Measurements from ENCODE around the gene MLLT10.

MLLT10 gene

DNA sequence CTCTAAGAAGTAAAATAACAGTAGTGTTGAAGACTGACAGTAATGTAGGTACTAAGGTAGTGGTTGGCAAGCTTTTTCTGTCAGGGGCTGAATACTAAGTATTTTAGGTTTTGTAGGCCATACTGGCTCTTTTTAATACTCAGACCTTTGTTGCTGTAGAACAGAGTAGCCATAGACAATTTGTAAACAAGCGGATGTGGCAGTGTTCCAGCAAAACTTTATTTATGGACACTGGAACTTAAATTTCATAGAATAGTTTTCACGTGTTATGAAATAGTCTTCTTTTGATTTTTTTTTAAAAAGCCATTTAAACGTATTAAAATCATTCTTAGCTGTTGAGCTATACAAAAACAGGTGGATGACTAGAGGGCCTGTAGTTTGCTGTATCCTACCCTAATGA, 121.2 kb downstream of the MLLT10 start:
- DNase-seq = no peak

DNA sequence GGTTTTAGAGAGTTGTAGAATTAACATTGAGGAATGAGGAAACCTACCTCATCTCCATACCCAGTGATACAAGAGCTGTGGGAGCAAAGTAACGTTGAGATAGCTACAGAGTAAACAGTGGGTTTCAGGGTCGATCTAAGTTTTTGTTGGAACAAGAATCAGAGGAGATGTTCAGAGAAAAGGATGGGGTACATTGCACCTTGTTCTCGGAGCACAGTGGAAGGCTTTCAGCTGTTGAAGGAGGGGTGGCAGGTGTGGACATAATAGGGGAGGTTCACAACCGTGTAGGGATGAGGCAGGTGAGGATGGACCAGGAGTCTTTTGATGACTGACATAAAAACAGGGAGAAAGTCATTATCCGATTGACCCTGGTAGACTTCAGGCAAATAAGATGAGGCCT, 121.7 kb downstream of the MLLT10 start:
- no peak for DNase-seq

DNA sequence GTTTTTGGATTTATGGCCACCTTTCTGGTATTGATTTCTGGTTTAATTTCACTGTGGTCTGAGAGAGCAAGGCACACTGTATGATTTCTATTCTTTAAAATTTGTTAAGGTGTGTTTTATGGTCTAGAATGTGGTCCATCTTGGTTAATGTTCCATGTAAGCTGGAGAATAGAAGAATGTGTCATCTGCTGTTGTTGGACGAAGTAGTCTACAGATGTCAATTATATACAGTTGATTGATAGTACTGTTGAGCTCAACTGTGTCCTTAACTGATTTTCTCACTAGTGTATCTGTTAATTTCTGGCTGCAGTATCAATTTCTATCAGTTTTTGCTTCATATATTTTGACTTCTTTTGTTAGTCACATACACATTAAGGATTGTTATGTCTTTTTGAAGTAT, 127.1 kb downstream of the MLLT10 start:
- no peak for DNase-seq

- no peak for DNase-seq
These were observed 127.9 kb downstream of the MLLT10 start for GRCh38 chr10:21661935-21662334.

DNA sequence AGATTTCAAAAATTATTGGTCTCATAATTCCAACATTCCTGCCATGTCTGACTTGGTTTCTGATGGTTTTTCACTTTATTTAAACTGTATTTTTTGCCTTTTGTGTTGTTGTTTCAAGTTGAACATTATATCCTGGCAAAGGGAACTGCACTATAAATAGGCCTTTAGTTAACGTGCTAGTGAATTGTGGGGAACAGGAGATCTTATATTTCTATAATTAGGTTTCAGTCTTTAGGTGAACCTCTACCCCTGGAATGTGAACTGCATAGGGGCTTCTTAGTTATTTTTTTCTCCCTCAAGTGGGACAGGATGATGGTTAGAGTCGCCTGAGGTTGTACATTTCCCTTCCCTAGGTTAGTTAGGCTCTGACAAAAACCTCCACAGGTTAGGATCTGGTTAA, 128.6 kb downstream of the MLLT10 start:
- no peak for DNase-seq

GRCh38 chr10:21668831-21669230, 134.8 kb downstream of the MLLT10 start:
- no peak for DNase-seq

DNA sequence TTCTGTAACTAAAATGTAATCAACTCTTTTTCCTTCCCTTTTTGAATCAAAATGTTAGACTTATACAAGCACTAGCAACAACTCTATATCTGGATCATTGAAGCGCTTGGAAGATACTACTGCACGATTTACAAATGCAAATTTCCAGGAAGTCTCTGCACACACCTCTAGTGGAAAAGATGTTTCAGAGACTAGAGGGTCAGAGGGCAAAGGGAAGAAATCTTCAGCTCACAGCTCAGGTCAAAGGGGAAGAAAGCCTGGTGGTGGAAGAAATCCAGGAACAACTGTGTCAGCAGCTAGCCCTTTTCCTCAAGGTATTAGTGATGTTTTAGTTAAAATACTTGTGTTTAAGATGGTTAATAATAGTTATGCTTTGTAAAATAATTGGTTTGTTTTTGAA, 136.4 kb downstream of the MLLT10 start:
- no peak for DNase-seq

GRCh38 chr10:21673668-21674067, 139.6 kb downstream of the MLLT10 start:
- DNase-seq = no peak

GRCh38 chr10:21675157-21675796, 141.2 kb downstream of the MLLT10 start:
- DNase-seq = no peak

DNA sequence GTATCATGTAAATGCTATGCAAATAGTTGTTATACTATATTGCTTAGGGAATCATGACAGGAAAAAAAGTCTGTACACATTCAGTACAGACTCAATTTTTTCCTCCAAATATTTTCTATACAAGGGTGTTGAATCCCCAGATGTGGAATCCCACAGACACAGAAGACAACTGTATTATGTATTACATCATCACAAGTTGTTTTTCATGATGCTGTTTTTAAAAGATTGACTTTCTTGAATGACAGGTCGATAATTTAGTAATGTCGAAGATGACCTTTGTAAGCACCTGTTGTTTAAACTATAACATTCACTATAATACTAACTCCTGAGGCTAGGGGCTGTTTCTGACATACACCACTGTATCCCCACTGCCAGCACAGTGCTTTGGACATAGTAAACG, 143.5 kb downstream of the MLLT10 start:
- DNase-seq = no peak

DNA sequence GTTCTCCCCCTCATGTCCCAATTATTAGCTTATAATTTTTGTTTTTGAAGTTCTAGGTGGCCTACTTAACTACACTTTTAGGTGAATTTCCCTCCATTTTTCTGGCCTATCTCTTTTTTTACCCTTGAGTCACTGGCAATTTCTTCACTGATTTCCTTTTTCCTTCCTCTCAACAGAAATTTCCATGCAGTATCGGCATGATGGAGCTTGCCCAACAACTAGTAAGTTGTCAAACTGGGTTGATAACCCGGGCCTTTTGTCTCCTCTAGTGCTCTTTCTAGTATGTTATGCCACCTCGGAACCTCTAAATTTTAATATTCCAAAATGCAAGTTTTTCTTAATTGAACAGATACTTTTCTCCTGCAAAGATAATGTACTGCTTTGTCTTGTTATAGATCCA, 147.1 kb downstream of the MLLT10 start:
- no peak for DNase-seq

DNA sequence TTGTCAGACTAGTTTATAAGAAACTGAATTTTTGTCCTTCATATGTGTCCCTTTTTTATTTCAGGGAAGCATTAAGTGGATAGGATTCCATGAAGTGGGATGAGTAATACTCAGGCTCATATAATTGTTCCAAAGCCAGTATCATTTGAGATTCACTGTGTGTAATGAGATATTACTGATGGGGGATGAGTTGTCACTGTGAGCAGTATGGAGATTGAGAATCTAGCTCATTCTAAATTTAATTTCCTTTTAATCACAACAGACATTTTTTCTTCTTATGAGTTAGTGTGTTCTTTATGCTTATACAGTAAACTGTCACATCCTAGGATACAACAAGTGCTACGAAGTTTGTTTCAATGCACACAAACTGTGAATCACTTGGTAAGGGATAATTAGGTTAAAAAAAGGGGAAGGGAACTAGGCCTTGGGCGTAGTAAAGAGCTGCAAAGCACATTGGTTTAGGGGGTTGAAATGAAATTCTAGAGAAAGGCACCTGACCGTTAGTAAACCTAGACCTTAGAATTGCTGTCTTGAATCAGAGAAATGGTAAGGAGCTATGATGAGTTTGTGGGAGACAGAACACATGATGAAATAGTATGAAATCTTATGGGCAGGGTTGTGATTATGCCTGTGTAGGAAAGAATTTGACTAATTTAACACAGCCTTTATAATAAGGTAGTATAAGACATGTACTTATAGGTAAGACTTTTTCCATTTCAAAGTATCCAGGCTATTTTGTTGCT, 153.4 kb downstream of the MLLT10 start:
- DNase-seq = no peak

GRCh38 chr10:21688009-21688332, 153.9 kb downstream of the MLLT10 start:
- DNase-seq = no peak

DNA sequence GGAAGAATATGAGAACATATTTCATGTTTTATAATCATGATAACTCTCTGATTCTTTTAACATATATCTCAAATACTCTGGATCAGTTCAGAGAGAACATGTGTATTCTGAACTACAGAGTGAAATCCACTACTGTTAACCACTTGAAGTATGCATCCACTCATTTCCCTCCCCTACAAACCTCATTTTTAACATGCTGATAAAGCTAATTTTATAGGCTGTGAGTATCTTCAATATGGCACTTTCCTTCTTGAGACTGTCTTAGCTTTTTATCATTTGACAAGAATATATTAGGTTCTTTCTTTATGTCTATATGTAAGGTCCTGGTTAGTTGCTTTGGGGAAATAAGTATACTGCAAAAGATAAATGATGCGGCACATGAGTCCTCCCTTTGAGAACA, 154.8 kb downstream of the MLLT10 start:
- no peak for DNase-seq

GRCh38 chr10:21689881-21690280, 155.8 kb downstream of the MLLT10 start:
- no peak for DNase-seq

- no peak for DNase-seq
These were observed 158.9 kb downstream of the MLLT10 start for GRCh38 chr10:21692916-21693315.

GRCh38 chr10:21693418-21693817, 159.4 kb downstream of the MLLT10 start:
- DNase-seq = no peak

GRCh38 chr10:21694631-21695030, 160.6 kb downstream of the MLLT10 start:
- no peak for DNase-seq

DNA sequence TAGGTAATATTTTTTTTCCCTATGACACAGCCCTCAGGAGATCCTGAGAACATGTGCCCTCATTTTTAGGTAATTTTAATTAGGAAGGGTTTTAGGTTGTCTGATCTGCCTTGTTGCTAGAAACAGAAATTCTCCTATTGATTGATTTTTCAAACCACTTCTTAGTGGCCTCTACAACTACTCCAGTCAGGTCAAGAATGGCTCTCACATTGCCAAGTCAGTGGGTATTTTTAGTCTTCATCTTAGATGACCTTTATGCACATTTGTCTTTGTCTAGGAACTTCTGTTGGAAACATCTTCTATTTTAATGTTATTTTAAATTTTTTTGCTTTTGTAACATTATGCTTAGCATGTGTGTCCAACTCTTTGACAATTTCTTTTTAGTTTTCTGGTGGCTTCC, 162.3 kb downstream of the MLLT10 start:
- no peak for DNase-seq

GRCh38 chr10:21699575-21699974, 165.5 kb downstream of the MLLT10 start:
- no peak for DNase-seq

DNA sequence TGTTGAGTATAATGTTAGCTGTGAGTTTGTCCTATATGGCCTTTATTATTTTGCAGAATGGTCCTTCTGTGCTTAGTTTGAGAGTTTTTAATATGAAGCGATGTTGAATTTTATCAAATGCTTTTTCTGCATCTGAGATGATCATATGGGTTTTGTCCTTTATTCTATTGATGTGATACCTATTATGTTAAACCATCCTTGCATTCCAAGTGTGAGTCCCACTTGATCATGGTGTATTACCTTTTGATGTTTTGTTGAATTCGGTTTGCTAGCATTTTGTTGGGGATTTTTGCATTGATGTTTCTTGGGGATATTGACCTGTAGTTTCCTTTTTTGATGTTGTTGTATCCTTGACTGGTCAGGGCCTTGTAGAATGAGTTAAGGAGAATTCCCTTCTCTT, 166.4 kb downstream of the MLLT10 start:
- no peak for DNase-seq

DNA sequence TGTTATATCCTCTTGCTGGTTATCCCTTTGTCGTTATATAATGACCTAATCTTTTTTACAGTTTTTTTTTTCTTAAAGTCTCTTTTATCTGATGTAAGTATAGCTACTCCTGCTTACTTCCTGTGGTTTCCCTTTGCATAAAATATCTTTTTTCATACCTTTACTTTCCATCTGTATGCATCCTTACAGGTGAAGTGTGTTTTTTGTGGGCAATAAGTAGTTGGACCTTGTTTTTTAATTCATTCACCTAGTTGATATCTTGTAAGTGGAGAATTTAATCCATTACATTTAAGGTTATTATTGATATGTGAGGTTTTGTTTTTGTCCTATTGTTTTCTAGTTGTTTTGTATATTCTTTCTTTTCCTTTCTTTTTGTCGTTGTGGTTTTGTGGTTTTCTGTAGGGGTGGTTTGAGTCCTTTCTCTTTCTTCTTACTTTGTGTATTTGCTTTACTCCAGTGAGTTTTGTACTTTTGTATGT, 168.6 kb downstream of the MLLT10 start:
- no peak for DNase-seq

GRCh38 chr10:21705142-21705827, 171.3 kb downstream of the MLLT10 start:
- DNase-seq = no peak

- DNase-seq = no peak
These were observed 171.8 kb downstream of the MLLT10 start for GRCh38 chr10:21705828-21706176.

Data from retina (tissue), 1 donor.